Neural progenitor cell (in vitro differentiated cells): ENCODE measurements around the gene DOCK3.

Experiments
- CTCF ChIP-seq: fragments of 200-600 bp; sonication (generic); IDR thresholded peaks from 2 replicates; pipeline ENCODE4 v1.5.1; 2017; ENCODE audit warnings: antibody characterized with exemption, mild to moderate bottlenecking
- EZH2 ChIP-seq: fragments of 200-600 bp; sonication (generic); IDR thresholded peaks from 2 replicates; pipeline ENCODE4 v1.6.1; 2017; ENCODE audit warnings: antibody characterized with exemption, mild to moderate bottlenecking, moderate library complexity
- EZH2phosphoT487 ChIP-seq: fragments of 200-600 bp; sonication (generic); IDR thresholded peaks from 2 replicates; pipeline ENCODE4 v1.6.1; 2017; ENCODE audit warnings: antibody characterized with exemption

- TF ChIP-seq CTCF (no peak), EZH2 (no peak), EZH2phosphoT487 (no peak)
These were observed 311.2 kb downstream of the DOCK3 start for GRCh38 chr3:50985893-50986292.
